ENCODE data around the gene CACUL1.

CACUL1 gene

DNA sequence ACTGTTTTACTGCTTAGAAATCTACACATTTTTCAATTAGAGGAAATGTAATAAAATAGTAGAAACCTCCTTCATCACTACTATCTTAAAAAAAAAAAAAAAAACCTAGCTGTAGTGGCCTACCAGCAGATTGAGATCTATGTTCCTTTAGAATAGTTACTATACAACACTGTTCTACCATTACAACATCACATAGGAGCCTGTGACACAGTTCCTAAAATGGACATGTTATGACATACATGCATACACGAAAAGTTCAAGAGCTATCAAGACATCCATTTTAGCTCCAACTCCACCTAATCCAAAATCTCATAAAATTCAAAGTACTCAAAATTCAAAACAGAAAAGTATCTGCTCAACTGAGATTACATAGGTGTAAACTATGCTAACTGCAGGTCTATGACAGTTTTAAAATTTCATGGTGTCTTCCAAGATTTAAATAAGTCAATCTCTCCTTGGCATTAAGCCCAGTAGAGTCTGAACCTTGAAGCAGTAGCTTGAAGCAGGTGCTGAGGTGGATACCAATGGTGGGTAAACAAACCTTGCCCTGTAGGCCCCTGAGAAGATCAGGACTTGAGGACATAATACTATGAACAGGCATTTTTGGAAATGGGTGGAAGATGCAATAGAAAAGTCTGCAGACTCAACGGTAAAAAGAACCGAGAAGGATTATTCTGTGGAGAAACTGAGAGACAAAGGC, 17.0 kb downstream of the CACUL1 start:
- in situ Hi-C loops (cut with HindIII; ENCODE audit: low pct_unique_long_range_greater_than_20kb, low sequenced_read_pairs): no loop called here
- DNase-seq (ENCODE audit: low read depth in 1 of 2, low spot score in 1 of 2): no peak
- no peak for TF ChIP-seq JUND (IDR thresholded peaks at IDR 0.05; ENCODE audit: low read depth)

DNA sequence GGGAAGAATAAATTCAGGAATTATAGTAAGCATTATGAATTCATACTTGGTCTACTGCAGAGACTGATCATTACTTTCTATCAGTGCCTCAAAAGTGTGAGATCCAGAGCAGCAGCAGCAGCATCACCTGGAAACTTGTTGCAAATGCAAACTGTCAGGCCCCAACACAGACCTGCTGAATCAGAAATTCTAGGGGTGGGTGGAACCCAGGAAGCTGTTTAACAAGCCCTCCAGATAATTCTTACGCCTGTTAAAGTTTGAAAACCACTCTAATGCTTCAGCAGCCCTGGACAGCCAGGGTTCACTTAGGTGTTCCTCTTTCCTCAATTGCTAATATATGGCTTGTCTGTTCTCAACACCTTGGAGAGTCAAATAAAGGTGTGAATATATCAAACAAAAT, 19.5 kb downstream of the CACUL1 start:
- TF ChIP-seq JUND (IDR thresholded peaks at IDR 0.05; ENCODE audit: low read depth): no peak
- in situ Hi-C loops (cut with HindIII; ENCODE audit: low pct_unique_long_range_greater_than_20kb, low sequenced_read_pairs): no loop called here
- DNase-seq (ENCODE audit: low read depth in 1 of 2, low spot score in 1 of 2): no peak

DNA sequence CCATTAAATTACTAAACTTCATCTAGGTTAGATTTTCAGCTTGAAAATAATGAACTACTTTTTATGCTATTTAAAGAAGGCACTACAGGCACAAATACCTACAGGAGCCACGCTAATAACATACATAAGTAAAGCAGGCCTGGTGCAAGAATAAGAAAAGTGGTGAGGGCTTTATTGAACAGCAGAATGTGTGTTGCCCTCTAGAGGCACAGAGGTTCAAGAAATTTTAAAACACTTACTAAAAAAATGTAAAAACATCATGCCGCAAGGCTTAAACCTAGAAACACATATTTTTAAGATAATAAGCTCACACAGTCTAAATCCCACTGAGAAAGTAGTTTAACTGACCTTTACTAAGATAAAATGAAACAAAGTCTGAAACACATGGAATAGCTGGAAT, 20.3 kb downstream of the CACUL1 start:
- no peak for DNase-seq (ENCODE audit: low read depth in 1 of 2, low spot score in 1 of 2)
- in situ Hi-C loops (cut with HindIII; ENCODE audit: low pct_unique_long_range_greater_than_20kb, low sequenced_read_pairs): no loop called here
- TF ChIP-seq JUND (IDR thresholded peaks at IDR 0.05; ENCODE audit: low read depth): no peak

GRCh38 chr10:118732245-118733165, 22.3 kb downstream of the CACUL1 start:
- TF ChIP-seq JUND (IDR thresholded peaks at IDR 0.05; ENCODE audit: low read depth): no peak
- in situ Hi-C loops (cut with HindIII; ENCODE audit: low pct_unique_long_range_greater_than_20kb, low sequenced_read_pairs): no loop called here
- DNase-seq (ENCODE audit: low read depth in 1 of 2, low spot score in 1 of 2): no peak

GRCh38 chr10:118730756-118731456, 23.9 kb downstream of the CACUL1 start:
- no peak for TF ChIP-seq JUND (IDR thresholded peaks at IDR 0.05; ENCODE audit: low read depth)
- DNase-seq (ENCODE audit: low read depth in 1 of 2, low spot score in 1 of 2): no peak
- in situ Hi-C loops (cut with HindIII; ENCODE audit: low pct_unique_long_range_greater_than_20kb, low sequenced_read_pairs): no loop called here

GRCh38 chr10:118729641-118730258, 25.0 kb downstream of the CACUL1 start:
- TF ChIP-seq JUND (IDR thresholded peaks at IDR 0.05; ENCODE audit: low read depth): no peak
- in situ Hi-C loops (cut with HindIII; ENCODE audit: low pct_unique_long_range_greater_than_20kb, low sequenced_read_pairs): no loop called here
- no peak for DNase-seq (ENCODE audit: low read depth in 1 of 2, low spot score in 1 of 2)

DNA sequence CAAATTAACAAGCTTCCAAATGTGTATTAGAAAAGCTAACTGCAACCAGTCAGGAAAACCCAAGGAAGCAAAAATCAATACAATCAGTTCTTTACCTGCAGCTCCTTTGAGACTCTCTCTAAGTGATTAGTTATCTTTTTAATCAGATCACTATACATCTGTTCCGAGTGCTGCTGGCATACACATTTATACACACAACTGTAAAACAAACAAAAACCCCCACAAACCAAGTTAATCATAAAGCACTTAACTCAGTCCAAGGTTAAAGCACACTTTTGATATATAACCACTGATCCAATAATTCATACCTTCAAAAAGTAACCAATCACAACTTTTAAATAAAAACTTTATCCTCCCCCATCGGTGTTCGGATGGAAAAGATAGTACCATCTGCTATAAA, 25.6 kb downstream of the CACUL1 start:
- in situ Hi-C loops (cut with HindIII; ENCODE audit: low pct_unique_long_range_greater_than_20kb, low sequenced_read_pairs): no loop called here
- no peak for TF ChIP-seq JUND (IDR thresholded peaks at IDR 0.05; ENCODE audit: low read depth)
- no peak for DNase-seq (ENCODE audit: low read depth in 1 of 2, low spot score in 1 of 2)

DNA sequence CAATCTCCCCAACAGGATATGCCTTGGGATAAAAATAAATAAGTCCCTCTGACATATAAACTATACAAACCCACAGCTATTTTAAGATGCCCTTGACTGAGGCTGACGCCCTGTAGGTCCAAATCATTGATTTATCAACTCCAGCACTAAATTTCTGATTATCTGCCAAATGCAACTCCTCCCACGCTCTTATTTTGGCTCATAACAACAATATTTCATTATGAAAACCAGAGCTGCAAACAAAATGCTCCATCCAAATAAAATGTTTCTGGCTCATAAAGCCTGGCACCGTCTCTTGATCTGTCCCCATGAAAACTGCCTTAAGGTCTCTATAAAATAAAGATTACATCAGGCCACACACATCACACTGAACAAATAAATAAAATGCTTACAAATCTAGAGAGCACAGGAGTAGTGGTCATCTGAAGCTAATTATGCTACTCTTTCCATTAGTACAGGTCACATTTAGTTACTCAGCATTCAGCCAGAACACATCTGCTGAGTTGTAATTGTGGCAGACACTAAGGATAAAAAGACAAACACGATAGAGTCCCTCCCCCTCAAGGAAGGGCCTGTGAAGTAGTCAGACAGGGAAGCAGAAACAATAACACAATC, 28.8 kb downstream of the CACUL1 start:
- in situ Hi-C loops (cut with HindIII; ENCODE audit: low pct_unique_long_range_greater_than_20kb, low sequenced_read_pairs): no loop called here
- no peak for TF ChIP-seq JUND (IDR thresholded peaks at IDR 0.05; ENCODE audit: low read depth)
- DNase-seq (ENCODE audit: low read depth in 1 of 2, low spot score in 1 of 2): peak in 1 of 2 experiments; percentile 11

GRCh38 chr10:118723466-118723865, 31.3 kb downstream of the CACUL1 start:
- TF ChIP-seq JUND (IDR thresholded peaks at IDR 0.05; ENCODE audit: low read depth): no peak
- no peak for DNase-seq (ENCODE audit: low read depth in 1 of 2, low spot score in 1 of 2)
- in situ Hi-C loops (cut with HindIII; ENCODE audit: low pct_unique_long_range_greater_than_20kb, low sequenced_read_pairs): no loop called here

DNA sequence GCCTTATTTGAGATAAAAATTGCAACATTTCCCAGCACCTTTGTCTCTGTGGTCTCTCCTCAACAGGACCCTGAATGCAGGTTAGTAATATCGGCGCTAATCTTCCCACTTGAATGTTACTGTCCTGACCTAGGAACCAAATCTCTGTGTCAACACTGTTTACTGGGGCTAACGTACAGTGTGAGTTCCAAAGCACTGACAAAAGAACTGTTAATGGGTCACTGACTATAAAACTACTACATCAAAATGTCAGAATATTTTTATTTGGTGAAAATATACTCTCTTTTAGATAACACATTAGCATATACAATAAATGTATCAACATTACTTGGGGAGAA, 33.3 kb downstream of the CACUL1 start:
- no peak for DNase-seq (ENCODE audit: low read depth in 1 of 2, low spot score in 1 of 2)
- in situ Hi-C loops (cut with HindIII; ENCODE audit: low pct_unique_long_range_greater_than_20kb, low sequenced_read_pairs): no loop called here
- TF ChIP-seq JUND (IDR thresholded peaks at IDR 0.05; ENCODE audit: low read depth): no peak

- in situ Hi-C loops (cut with HindIII; ENCODE audit: low pct_unique_long_range_greater_than_20kb, low sequenced_read_pairs): no loop called here
- no peak for TF ChIP-seq JUND (IDR thresholded peaks at IDR 0.05; ENCODE audit: low read depth)
- DNase-seq (ENCODE audit: low read depth in 1 of 2, low spot score in 1 of 2): peak; percentile 2 to 54
These were observed 33.9 kb downstream of the CACUL1 start for GRCh38 chr10:118720685-118721538.
